Subcutaneous adipose tissue (tissue), 4 donors: ENCODE data around the gene ITPRIP. TPM values are rescaled to one million over a fixed set of nuclear protein-coding genes. Genes with fewer than 3 reads are reported as not detected.

Experiments used
- CTCF ChIP-seq: fragments of 450-650 bp; IDR thresholded peaks from one replicate; pipeline ENCODE4 v1.5.1; 2016; ENCODE audit warnings: low read depth, mild to moderate bottlenecking, control low read depth, antibody characterized with exemption, moderate library complexity
- total RNA-seq, 4 donors: library from RNA; depleted of rRNA; stranded (reverse); fragments of >200 nt; gene quantifications; one replicate each; pipeline ENCODE4 v1.1.0, GENCODE V29; 2016

The ITPRIP gene
- total RNA-seq, 4 donors from 2014 or later = 22.5 to 32.3 (median 30.9) TPM

DNA sequence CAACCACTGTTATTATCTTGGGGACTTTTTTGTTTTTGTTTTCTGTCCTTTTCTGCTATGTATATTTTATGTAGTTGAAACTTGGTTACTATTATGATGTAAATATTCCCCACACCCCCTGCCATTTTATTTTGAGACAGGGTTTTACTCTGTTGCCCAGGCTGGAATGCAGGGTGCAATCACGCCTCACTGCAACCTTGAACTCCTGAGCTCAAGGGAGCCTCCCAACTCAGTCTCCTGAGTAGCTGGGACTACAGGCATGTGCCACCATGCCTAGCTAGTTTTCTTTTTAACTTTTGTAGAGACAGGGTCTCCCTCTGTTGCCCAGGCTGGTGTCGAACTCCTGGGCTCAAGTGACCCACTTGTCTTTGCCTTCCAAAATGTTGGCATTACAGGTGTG, 51.3 kb downstream of the ITPRIP start:
- no peak for TF ChIP-seq CTCF

- TF ChIP-seq CTCF = no peak
These were observed 53.4 kb downstream of the ITPRIP start for GRCh38 chr10:104284846-104285245.

DNA sequence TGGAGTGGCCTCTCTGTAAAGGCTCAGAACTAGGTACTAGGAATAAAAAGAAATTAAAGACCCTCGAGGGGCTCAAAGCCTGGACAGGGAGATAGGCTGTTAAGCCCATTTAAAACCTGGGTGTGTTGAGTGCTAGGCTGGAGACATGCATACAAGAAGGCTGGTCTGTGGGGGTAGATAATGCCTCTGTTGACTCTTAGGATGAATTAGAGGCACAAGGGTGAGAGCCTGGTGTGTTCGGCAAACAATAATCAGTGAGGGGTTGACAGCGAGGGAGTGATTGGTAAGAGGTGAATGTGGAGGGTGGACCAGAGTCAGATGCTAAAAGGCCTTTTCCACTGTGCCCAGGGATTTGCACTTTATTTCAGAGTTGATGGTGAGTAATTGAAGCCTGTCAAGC, 56.6 kb downstream of the ITPRIP start:
- no peak for TF ChIP-seq CTCF

- TF ChIP-seq CTCF = no peak
These were observed 58.6 kb downstream of the ITPRIP start for GRCh38 chr10:104279550-104280259.

DNA sequence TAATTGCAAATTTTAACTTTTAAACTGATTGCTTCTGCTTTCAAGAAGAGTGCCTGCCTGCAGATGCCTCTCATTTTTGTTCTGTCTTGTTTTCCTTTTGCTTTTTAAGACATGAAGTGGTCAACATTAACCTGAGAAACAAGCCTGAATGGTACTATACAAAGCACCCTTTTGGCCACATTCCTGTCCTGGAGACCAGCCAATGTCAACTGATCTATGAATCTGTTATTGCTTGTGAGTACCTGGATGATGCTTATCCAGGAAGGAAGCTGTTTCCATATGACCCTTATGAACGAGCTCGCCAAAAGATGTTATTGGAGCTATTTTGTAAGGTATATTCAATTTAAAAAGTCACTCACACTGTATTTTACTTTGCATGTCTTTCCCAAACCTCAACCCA, 60.5 kb downstream of the ITPRIP start:
- no peak for TF ChIP-seq CTCF

- TF ChIP-seq CTCF = no peak
These were observed 62.1 kb downstream of the ITPRIP start for GRCh38 chr10:104276192-104276591.

GRCh38 chr10:104274762-104275721, 63.2 kb downstream of the ITPRIP start:
- no peak for TF ChIP-seq CTCF
